Calu3 (cell line): ENCODE results near the gene STK10. TPM values are rescaled to one million over a fixed set of nuclear protein-coding genes. Genes with fewer than 3 reads are reported as not detected.

Experiments used
- BruUV-seq: library from RNA; stranded (reverse); fragments of 400-500 nt; replicated peaks from 2 replicates; lab custom pipeline; 2021; lab: Mats Ljungman, UMichigan
- CTCF ChIA-PET: fragments of 300-600 bp; sonication (Branson Sonifier 250); formaldehyde crosslinking; loops from one replicate; lab custom pipeline; 2022; ENCODE audit warnings: antibody characterized with exemption; lab: Charles Lee
- DNase-seq: peaks from one replicate; pipeline ENCODE4 v3.0.0; 2022
- H3K27ac Mint-ChIP-seq: one replicate; pipeline ENCODE4 v1.8.0; 2022; ENCODE audit warnings: mixed read lengths; ENCODE audit not compliant: unreplicated experiment
- H3K27me3 Mint-ChIP-seq: one replicate; pipeline ENCODE4 v1.8.0; 2022; ENCODE audit warnings: mixed read lengths; ENCODE audit not compliant: unreplicated experiment
- H3K36me3 Mint-ChIP-seq: one replicate; pipeline ENCODE4 v1.8.0; 2022; ENCODE audit warnings: mild to moderate bottlenecking, moderate library complexity, mixed read lengths; ENCODE audit not compliant: insufficient read depth, unreplicated experiment
- H3K4me1 Mint-ChIP-seq: one replicate; pipeline ENCODE4 v1.8.0; 2022; ENCODE audit warnings: mild to moderate bottlenecking, low read depth, mixed read lengths; ENCODE audit not compliant: unreplicated experiment
- H3K4me3 Mint-ChIP-seq: one replicate; pipeline ENCODE4 v1.8.0; 2022; ENCODE audit warnings: mild to moderate bottlenecking, low read depth, moderate library complexity, mixed read lengths; ENCODE audit not compliant: unreplicated experiment
- H3K9me3 Mint-ChIP-seq: one replicate; pipeline ENCODE4 v1.8.0; 2022; ENCODE audit warnings: low read depth, mixed read lengths; ENCODE audit not compliant: unreplicated experiment
- intact Hi-C: fragments of 100-400 bp; cut with micrococcal nuclease; formaldehyde crosslinking; loops from one replicate; pipeline ENCODE4 v1.10.0; 2022; ENCODE audit not compliant: unreplicated experiment
- total RNA-seq: library from RNA; stranded (reverse); gene quantifications from 2 replicates; pipeline ENCODE4 v1.2.3, GENCODE V29; 2022
- TF ChIP-seq, protein P1 (sequence below): fragments of 200-600 bp; IDR thresholded peaks from one replicate; pipeline ENCODE4 v1.8.0; 2022; ENCODE audit warnings: antibody characterized with exemption; ENCODE audit not compliant: unreplicated experiment

STK10 gene
- total RNA-seq, 1 experiment from 2014 or later: 27.4 TPM

DNA sequence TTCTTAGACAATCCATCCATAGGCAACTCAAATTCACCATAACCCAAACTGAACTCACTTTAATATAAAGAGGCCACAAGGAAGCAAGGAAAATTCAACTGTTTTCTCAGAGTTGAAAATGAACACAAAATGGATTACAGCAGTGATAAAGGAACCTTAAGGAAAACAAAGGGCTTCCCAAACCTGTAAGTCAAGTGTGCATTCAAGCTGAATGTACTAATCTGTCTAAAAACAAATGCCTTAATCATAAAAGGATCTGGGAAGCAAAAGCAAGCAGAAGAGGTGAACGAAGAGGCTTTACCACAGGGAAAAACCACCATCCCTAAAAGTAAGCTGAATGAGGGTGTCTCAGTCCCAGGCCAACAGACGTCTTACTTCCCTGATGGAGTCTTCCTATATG is 195.2 kb downstream of the STK10 start:
- intact Hi-C loops: no loop called here
- CTCF ChIA-PET: interaction anchor here (0.5 kb wide), 1 partner anchor 383 kb away, joined by 5 read pairs; no protein-coding TSS in a partner anchor
- TF ChIP-seq, protein P1, sequence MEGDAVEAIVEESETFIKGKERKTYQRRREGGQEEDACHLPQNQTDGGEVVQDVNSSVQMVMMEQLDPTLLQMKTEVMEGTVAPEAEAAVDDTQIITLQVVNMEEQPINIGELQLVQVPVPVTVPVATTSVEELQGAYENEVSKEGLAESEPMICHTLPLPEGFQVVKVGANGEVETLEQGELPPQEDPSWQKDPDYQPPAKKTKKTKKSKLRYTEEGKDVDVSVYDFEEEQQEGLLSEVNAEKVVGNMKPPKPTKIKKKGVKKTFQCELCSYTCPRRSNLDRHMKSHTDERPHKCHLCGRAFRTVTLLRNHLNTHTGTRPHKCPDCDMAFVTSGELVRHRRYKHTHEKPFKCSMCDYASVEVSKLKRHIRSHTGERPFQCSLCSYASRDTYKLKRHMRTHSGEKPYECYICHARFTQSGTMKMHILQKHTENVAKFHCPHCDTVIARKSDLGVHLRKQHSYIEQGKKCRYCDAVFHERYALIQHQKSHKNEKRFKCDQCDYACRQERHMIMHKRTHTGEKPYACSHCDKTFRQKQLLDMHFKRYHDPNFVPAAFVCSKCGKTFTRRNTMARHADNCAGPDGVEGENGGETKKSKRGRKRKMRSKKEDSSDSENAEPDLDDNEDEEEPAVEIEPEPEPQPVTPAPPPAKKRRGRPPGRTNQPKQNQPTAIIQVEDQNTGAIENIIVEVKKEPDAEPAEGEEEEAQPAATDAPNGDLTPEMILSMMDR: no peak
- no TSS peak for BruUV-seq
- H3K4me3 Mint-ChIP-seq: no peak overlapping the region
- no peaks in the 10 kb centered on the region for H3K27me3 Mint-ChIP-seq
- peaks cover 48% of the 10 kb centered on the region for H3K4me1 Mint-ChIP-seq
- peaks cover 22% of the 10 kb centered on the region for H3K36me3 Mint-ChIP-seq
- no peak overlapping the region for H3K27ac Mint-ChIP-seq
- H3K9me3 Mint-ChIP-seq: no peaks in the 10 kb centered on the region
- DNase-seq: no peak

DNA sequence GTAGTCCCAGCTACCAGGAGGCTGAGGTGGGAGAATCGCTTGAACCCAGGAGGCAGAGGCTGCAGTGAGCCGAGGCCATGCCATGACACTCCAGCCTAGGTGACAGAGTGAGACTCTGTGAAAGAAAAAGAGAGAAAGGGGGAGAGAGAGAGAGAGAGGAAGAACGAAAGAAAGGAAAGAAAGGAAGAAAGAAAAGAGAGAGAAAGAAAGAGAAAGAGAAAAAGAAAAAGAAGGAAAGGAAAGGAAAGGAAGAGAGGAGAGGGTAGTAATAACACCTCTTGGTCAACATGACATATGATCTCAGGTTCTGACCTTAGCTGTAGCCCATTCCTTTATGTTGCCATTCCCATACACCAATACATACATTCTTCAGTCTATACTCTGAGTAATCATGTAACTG is 195.7 kb downstream of the STK10 start:
- intact Hi-C loops: no loop called here
- TF ChIP-seq, protein P1: no peak
- Mint-ChIP-seq H3K4me3 (no peak overlapping the region), H3K9me3 (no peaks in the 10 kb centered on the region), H3K27me3 (no peaks in the 10 kb centered on the region), H3K27ac (no peak overlapping the region), H3K4me1 (peaks cover 43% of the 10 kb centered on the region), H3K36me3 (peaks cover 27% of the 10 kb centered on the region)
- DNase-seq: no peak
- BruUV-seq: no TSS peak
- CTCF ChIA-PET: no interaction called here

Other genes starting within 250 kb of the STK10 start
- 63.3 and 66.4 TPM in 2 replicates for gene FBXW11, start 181.6 kb downstream of the STK10 start, total RNA-seq
- gene EFCAB9, start 5.9 kb upstream of the STK10 start, total RNA-seq: not detected in 2 replicates
- 18.8 and 21.1 TPM in 2 replicates for gene UBTD2, start 95.5 kb upstream of the STK10 start, total RNA-seq